Activated B cell treated with CpG ODN at 0.5 μM for 24 hours (primary cell): Measurements from ENCODE around the gene NHS. TPM values are rescaled to one million over a fixed set of nuclear protein-coding genes. Genes with fewer than 3 reads are reported as not detected.

Source experiments
- ATAC-seq: fragments of 200-7000 bp; cut with Tn5 transposase; one replicate; pipeline ENCODE4 v1.10.0; 2021; ENCODE audit warnings: low read depth, mild to moderate bottlenecking, moderate library complexity
- CTCF ChIA-PET: fragments of 350-600 bp; sonication (Branson Sonifier 250); formaldehyde crosslinking; loops from one replicate; lab custom pipeline; 2021; ENCODE audit warnings: antibody characterized with exemption; lab: Charles Lee
- POLR2A ChIA-PET: fragments of 350-600 bp; sonication (Branson Sonifier 250); formaldehyde crosslinking; loops from one replicate; lab custom pipeline; 2021; ENCODE audit warnings: antibody characterized with exemption; lab: Charles Lee
- DNase-seq: peaks from one replicate; pipeline ENCODE4 v3.0.0; 2022
- H3K27ac Mint-ChIP-seq: one replicate; pipeline ENCODE4 v1.8.0; 2020; ENCODE audit warnings: mixed read lengths
- H3K27me3 Mint-ChIP-seq: one replicate; pipeline ENCODE4 v1.8.0; 2021; ENCODE audit warnings: mixed read lengths
- H3K36me3 Mint-ChIP-seq: one replicate; pipeline ENCODE4 v1.8.0; 2021; ENCODE audit warnings: low read depth, mixed read lengths
- H3K4me1 Mint-ChIP-seq: one replicate; pipeline ENCODE4 v1.8.0; 2021; ENCODE audit warnings: mixed read lengths
- H3K4me3 Mint-ChIP-seq: one replicate; pipeline ENCODE4 v1.8.0; 2020; ENCODE audit warnings: mild to moderate bottlenecking, mixed read lengths
- H3K9me3 Mint-ChIP-seq: one replicate; pipeline ENCODE4 v1.8.0; 2020; ENCODE audit warnings: mixed read lengths
- intact Hi-C: fragments of 100-400 bp; cut with micrococcal nuclease; formaldehyde crosslinking; loops from one replicate; pipeline ENCODE4 v1.15.1; 2024
- total RNA-seq: library from RNA; stranded (reverse); gene quantifications from 2 replicates; pipeline ENCODE4 v1.2.3, GENCODE V29; 2022
- TF ChIP-seq, protein P1 (sequence below): fragments of 200-600 bp; IDR thresholded peaks from one replicate; pipeline ENCODE4 v1.8.0; 2022; ENCODE audit warnings: antibody characterized with exemption, mild to moderate bottlenecking

Gene NHS
- total RNA-seq, 1 donor from 2014 or later, result not detected

- ATAC-seq, result no peak
- H3K27me3 Mint-ChIP-seq, result no peaks in the 10 kb centered on the region
- POLR2A ChIA-PET, result no interaction called here
- H3K4me1 Mint-ChIP-seq, result no peaks in the 10 kb centered on the region
- H3K27ac Mint-ChIP-seq, result no peak overlapping the region
- no peak for DNase-seq
- H3K9me3 Mint-ChIP-seq, result no peaks in the 10 kb centered on the region
- no peaks in the 10 kb centered on the region for H3K36me3 Mint-ChIP-seq
- CTCF ChIA-PET, result no interaction called here
- intact Hi-C loops, result no loop called here
- TF ChIP-seq, protein P1, sequence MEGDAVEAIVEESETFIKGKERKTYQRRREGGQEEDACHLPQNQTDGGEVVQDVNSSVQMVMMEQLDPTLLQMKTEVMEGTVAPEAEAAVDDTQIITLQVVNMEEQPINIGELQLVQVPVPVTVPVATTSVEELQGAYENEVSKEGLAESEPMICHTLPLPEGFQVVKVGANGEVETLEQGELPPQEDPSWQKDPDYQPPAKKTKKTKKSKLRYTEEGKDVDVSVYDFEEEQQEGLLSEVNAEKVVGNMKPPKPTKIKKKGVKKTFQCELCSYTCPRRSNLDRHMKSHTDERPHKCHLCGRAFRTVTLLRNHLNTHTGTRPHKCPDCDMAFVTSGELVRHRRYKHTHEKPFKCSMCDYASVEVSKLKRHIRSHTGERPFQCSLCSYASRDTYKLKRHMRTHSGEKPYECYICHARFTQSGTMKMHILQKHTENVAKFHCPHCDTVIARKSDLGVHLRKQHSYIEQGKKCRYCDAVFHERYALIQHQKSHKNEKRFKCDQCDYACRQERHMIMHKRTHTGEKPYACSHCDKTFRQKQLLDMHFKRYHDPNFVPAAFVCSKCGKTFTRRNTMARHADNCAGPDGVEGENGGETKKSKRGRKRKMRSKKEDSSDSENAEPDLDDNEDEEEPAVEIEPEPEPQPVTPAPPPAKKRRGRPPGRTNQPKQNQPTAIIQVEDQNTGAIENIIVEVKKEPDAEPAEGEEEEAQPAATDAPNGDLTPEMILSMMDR, result no peak
- H3K4me3 Mint-ChIP-seq, result no peak overlapping the region
Measured at GRCh38 chrX:17635231-17635630, 260.2 kb downstream of the NHS start.

GRCh38 chrX:17637235-17637634, 262.2 kb downstream of the NHS start:
- ChIA-PET POLR2A (no interaction called here), CTCF (no interaction called here)
- H3K27ac Mint-ChIP-seq, result no peak overlapping the region
- intact Hi-C loops, result no loop called here
- no peaks in the 10 kb centered on the region for H3K4me1 Mint-ChIP-seq
- ATAC-seq (no peak), DNase-seq (no peak)
- H3K9me3 Mint-ChIP-seq, result no peaks in the 10 kb centered on the region
- TF ChIP-seq, protein P1, result no peak
- H3K27me3 Mint-ChIP-seq, result no peaks in the 10 kb centered on the region
- H3K4me3 Mint-ChIP-seq, result no peak overlapping the region
- H3K36me3 Mint-ChIP-seq, result no peaks in the 10 kb centered on the region

DNA sequence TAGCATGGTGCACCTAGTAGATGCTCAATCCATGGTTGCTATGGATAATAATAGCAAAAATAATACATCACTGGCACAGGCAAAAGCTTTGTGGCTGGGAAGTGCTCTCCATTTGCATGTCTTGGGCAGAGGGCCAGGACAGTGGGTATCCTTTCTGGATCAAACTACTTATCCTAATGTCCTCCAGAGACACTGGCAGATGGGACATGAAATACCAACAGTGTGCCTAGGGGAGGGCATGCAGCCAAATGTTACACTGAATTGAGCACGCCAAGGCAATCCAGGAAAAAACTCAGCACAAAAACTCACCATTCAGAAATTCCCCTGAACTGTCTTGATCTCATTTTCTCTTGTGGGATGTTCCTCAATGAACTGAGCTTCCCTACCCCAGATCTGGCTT, 263.7 kb downstream of the NHS start:
- Mint-ChIP-seq H3K27me3 (no peaks in the 10 kb centered on the region), H3K4me1 (no peaks in the 10 kb centered on the region), H3K36me3 (no peaks in the 10 kb centered on the region), H3K9me3 (no peaks in the 10 kb centered on the region), H3K4me3 (no peak overlapping the region), H3K27ac (no peak overlapping the region)
- ChIA-PET CTCF (no interaction called here), POLR2A (no interaction called here)
- ATAC-seq, result no peak
- TF ChIP-seq, protein P1, result no peak
- DNase-seq, result no peak
- intact Hi-C loops, result no loop called here

DNA sequence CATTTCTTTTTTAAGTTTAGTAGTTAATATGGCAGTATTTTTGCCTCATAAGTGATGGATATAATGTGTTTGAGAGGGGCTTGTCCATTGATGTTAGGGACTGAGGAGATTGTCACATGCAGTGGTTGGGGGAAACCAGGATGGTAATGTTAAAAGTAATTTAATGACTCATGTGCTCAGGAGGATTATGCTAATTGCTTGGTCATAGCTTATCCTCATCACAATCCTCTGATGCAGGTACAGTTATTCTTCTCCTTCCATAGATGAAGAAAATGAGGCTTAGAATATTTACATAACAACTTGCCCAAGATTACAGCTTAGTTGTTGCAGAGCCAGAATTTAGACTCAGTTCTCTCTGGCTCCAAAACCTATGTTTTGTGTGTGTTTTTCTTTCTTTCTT, 267.9 kb downstream of the NHS start:
- no peak overlapping the region for H3K4me3 Mint-ChIP-seq
- H3K4me1 Mint-ChIP-seq, result no peaks in the 10 kb centered on the region
- ChIA-PET CTCF (no interaction called here), POLR2A (no interaction called here)
- ATAC-seq (no peak), DNase-seq (no peak)
- intact Hi-C loops, result no loop called here
- H3K9me3 Mint-ChIP-seq, result no peaks in the 10 kb centered on the region
- TF ChIP-seq, protein P1, result no peak
- H3K27ac Mint-ChIP-seq, result no peak overlapping the region
- H3K36me3 Mint-ChIP-seq, result no peaks in the 10 kb centered on the region
- no peaks in the 10 kb centered on the region for H3K27me3 Mint-ChIP-seq

- ChIA-PET CTCF (no interaction called here), POLR2A (no interaction called here)
- Mint-ChIP-seq H3K27ac (no peak overlapping the region), H3K9me3 (no peaks in the 10 kb centered on the region), H3K4me1 (no peaks in the 10 kb centered on the region), H3K27me3 (no peaks in the 10 kb centered on the region), H3K4me3 (no peak overlapping the region), H3K36me3 (no peaks in the 10 kb centered on the region)
- no peak for ATAC-seq
- DNase-seq, result no peak
- TF ChIP-seq, protein P1, result no peak
- intact Hi-C loops, result no loop called here
Measured at GRCh38 chrX:17643528-17643927, 268.5 kb downstream of the NHS start.
